Nephron (organoid): ENCODE measurements around the gene TRMT112.
A peak's percentile ranks its signal among the peaks of the same experiment; 100 is the strongest.
"Not testable (repeated sequence)": the region's sequence is repeated elsewhere in the genome, so short reads cannot be mapped to it uniquely, and the experiment has no call there.

Source experiments
- H3K27ac Mint-ChIP-seq, 3 experiments: 2 replicates each; pipeline ENCODE4 v1.8.0; 2020; ENCODE audit warnings: mixed read lengths in 3 of 3, mild to moderate bottlenecking in 2 of 3, moderate library complexity in 1 of 3
- H3K27me3 Mint-ChIP-seq: 2 replicates; pipeline ENCODE4 v1.8.0; 2021; ENCODE audit warnings: low read depth, mild to moderate bottlenecking, moderate library complexity, mixed read lengths
- H3K36me3 Mint-ChIP-seq: 2 replicates; pipeline ENCODE4 v1.8.0; 2020; ENCODE audit warnings: low read depth, mixed read lengths
- H3K4me1 Mint-ChIP-seq: 2 replicates; pipeline ENCODE4 v1.8.0; 2020; ENCODE audit warnings: mixed read lengths
- H3K4me3 Mint-ChIP-seq, 3 experiments: 2 replicates each; pipeline ENCODE4 v1.8.0; 2020; ENCODE audit warnings: mild to moderate bottlenecking in 3 of 3, mixed read lengths in 3 of 3, moderate library complexity in 2 of 3
- H3K9me3 Mint-ChIP-seq: 2 replicates; pipeline ENCODE4 v1.8.0; 2020; ENCODE audit warnings: mixed read lengths
- CTCF ChIP-seq, 3 experiments: fragments of 200-600 bp; sonication (generic); IDR thresholded peaks; one replicate each; pipeline ENCODE4 v1.5.0; 2021; ENCODE audit warnings: antibody characterized with exemption in 3 of 3; ENCODE audit not compliant: unreplicated experiment in 3 of 3

TRMT112 gene

GRCh38 chr11:64316672-64317324 is 561 bp downstream of the TRMT112 start:
- Mint-ChIP-seq H3K27me3 (no peaks in the 10 kb centered on the region), H3K9me3 (no peaks in the 10 kb centered on the region), H3K4me3 (peak overlapping the region; percentile 94 to 99 (median 96)), H3K4me1 (peaks cover 21% of the 10 kb centered on the region), H3K36me3 (peaks cover 22% of the 10 kb centered on the region), H3K27ac (peak overlapping the region; percentile 100)
- no peak for TF ChIP-seq CTCF (IDR thresholded peaks at IDR 0.05; ENCODE audit: unreplicated experiment in 3 of 3)

- H3K27me3 Mint-ChIP-seq, H3K9me3 Mint-ChIP-seq: not testable (repeated sequence)
- Mint-ChIP-seq H3K4me1 (peaks cover 21% of the 10 kb centered on the region), H3K4me3 (peak overlapping the region; percentile 94 to 99 (median 96)), H3K36me3 (peaks cover 16% of the 10 kb centered on the region), H3K27ac (peak overlapping the region in 2 of 3 experiments; percentile 100)
These were observed 1.5 kb downstream of the TRMT112 start for GRCh38 chr11:64315667-64316526.

GRCh38 chr11:64314805-64315561 is 2.4 kb downstream of the TRMT112 start:
- no peak for TF ChIP-seq CTCF (IDR thresholded peaks at IDR 0.05; ENCODE audit: unreplicated experiment in 3 of 3)
- H3K9me3 Mint-ChIP-seq = no peaks in the 10 kb centered on the region
- H3K27me3 Mint-ChIP-seq = no peaks in the 10 kb centered on the region
- no peak overlapping the region for H3K27ac Mint-ChIP-seq
- peak overlapping the region; percentile 56 to 72 (median 70) for H3K4me3 Mint-ChIP-seq
- H3K4me1 Mint-ChIP-seq = peaks cover 21% of the 10 kb centered on the region
- H3K36me3 Mint-ChIP-seq = peaks cover 16% of the 10 kb centered on the region

- Mint-ChIP-seq H3K4me1 (peaks cover 19% of the 10 kb centered on the region), H3K27me3 (no peaks in the 10 kb centered on the region), H3K9me3 (no peaks in the 10 kb centered on the region), H3K4me3 (peak overlapping the region; percentile 52 to 70 (median 59)), H3K27ac (peak overlapping the region in 2 of 3 experiments; percentile 51 to 63), H3K36me3 (peaks cover 16% of the 10 kb centered on the region)
- TF ChIP-seq CTCF (IDR thresholded peaks at IDR 0.05; ENCODE audit: unreplicated experiment in 3 of 3) = peak in 2 of 3 experiments; percentile 5 to 10
These were observed 3.1 kb downstream of the TRMT112 start for GRCh38 chr11:64314146-64314804.

- H3K36me3 Mint-ChIP-seq = peaks cover 16% of the 10 kb centered on the region
- H3K27me3 Mint-ChIP-seq = no peaks in the 10 kb centered on the region
- H3K27ac Mint-ChIP-seq = peak overlapping the region in 2 of 3 experiments; percentile 6 to 94
- H3K4me3 Mint-ChIP-seq = peak overlapping the region; percentile 23 to 76 (median 72)
- no peak for TF ChIP-seq CTCF (IDR thresholded peaks at IDR 0.05; ENCODE audit: unreplicated experiment in 3 of 3)
- H3K4me1 Mint-ChIP-seq = peaks cover 14% of the 10 kb centered on the region
- no peaks in the 10 kb centered on the region for H3K9me3 Mint-ChIP-seq
These were observed 3.7 kb downstream of the TRMT112 start for GRCh38 chr11:64313491-64314145.
